Measurements from ENCODE around the gene TCF19. TPM values are rescaled to one million over a fixed set of nuclear protein-coding genes. Genes with fewer than 3 reads are reported as not detected.
"Not testable (repeated sequence)": the region's sequence is repeated elsewhere in the genome, so short reads cannot be mapped to it uniquely, and the experiment has no call there.

The TCF19 gene
- total RNA-seq, 2 experiments from 2014 or later = 56.7 to 61.6 TPM

DNA sequence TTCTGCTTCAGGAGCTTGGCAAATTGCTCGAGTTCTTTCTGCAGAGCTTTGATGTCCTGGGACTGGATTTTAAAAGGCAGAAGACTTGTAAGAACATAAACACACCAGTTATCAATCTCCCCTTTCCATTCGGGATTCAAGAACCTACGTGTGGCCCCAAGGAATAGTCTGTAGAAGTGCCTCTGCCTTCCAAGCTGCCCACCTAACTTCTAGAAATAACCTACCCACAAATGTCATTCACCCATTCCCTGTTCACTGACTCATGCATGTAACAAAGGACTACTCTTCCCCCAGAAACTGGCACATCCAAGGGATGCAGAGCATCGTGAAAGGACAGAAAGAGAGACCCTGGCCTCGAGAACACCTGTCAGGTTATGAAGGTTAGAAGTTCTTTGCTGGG lies 7.6 kb downstream of the TCF19 start:
- ChIA-PET POLR2A (interaction anchor here (1.0 kb wide), 1 partner anchor 18 kb away, joined by 3 read pairs; no protein-coding TSS in a partner anchor), CTCF (ENCODE audit: unreplicated experiment) (no interaction called here)
- intact Hi-C loops (cut with micrococcal nuclease; ENCODE audit: unreplicated experiment) = no loop called here
- peaks cover 31% of the 10 kb centered on the region for H3K36me3 ChIP-seq (ENCODE audit: insufficient read depth, low read length)
- H4K20me1 ChIP-seq (ENCODE audit: insufficient read depth, low read length) = no peaks in the 10 kb centered on the region; the same call in 1 of the 2 replicates
- DNase-seq (ENCODE audit: low spot score) = no peak
- no peak overlapping the region for H3K4me2 ChIP-seq (ENCODE audit: low read length)
- H3K9me3 ChIP-seq (ENCODE audit: low read length) = no peaks in the 10 kb centered on the region
- no TSS peak for BruUV-seq (replicated peaks)
- no peak overlapping the region for H3K27ac ChIP-seq (ENCODE audit: low read depth, low read length, poor library complexity, severe bottlenecking)
- no peaks in the 10 kb centered on the region for H3K9me2 ChIP-seq (ENCODE audit: insufficient read depth, low read length)
- H3K4me3 ChIP-seq (ENCODE audit: low read depth, low read length, poor library complexity, severe bottlenecking) = no peak overlapping the region
- no peaks in the 10 kb centered on the region for H3K79me2 ChIP-seq (ENCODE audit: insufficient read depth, low read depth, low read length)
- H3K4me1 ChIP-seq (ENCODE audit: insufficient read depth, low read length, poor library complexity, severe bottlenecking) = peaks cover 30% of the 10 kb centered on the region
- no peak overlapping the region for H2AFZ ChIP-seq (ENCODE audit: low read length)
- no peak for TF ChIP-seq CTCF (conservative IDR thresholded peaks at IDR 0.05; ENCODE audit: low read length)
- TF ChIP-seq EZH2phosphoT487 (IDR thresholded peaks at IDR 0.05; ENCODE audit: borderline replicate concordance, low read depth, low read length) = no peak

GRCh38 chr6:31168606-31169005 lies 10.2 kb downstream of the TCF19 start:
- Histone ChIP-seq H3K9me3 (ENCODE audit: low read length) (no peaks in the 10 kb centered on the region), H2AFZ (ENCODE audit: low read length) (no peak overlapping the region), H3K36me3 (ENCODE audit: insufficient read depth, low read length) (peaks cover 5% of the 10 kb centered on the region), H3K4me1 (ENCODE audit: insufficient read depth, low read length, poor library complexity, severe bottlenecking) (peaks cover 21% of the 10 kb centered on the region), H4K20me1 (ENCODE audit: insufficient read depth, low read length) (no peaks in the 10 kb centered on the region; the same call in 1 of the 2 replicates), H3K9me2 (ENCODE audit: insufficient read depth, low read length) (no peaks in the 10 kb centered on the region), H3K79me2 (ENCODE audit: insufficient read depth, low read depth, low read length) (no peaks in the 10 kb centered on the region), H3K4me2 (ENCODE audit: low read length) (no peak overlapping the region), H3K4me3 (ENCODE audit: low read depth, low read length, poor library complexity, severe bottlenecking) (no peak overlapping the region), H3K27ac (ENCODE audit: low read depth, low read length, poor library complexity, severe bottlenecking) (no peak overlapping the region)
- BruUV-seq (replicated peaks) = no TSS peak
- no peak for DNase-seq (ENCODE audit: low spot score)
- POLR2A ChIA-PET = interaction anchor here (0.7 kb wide), 1 partner anchor 798 kb away, joined by 4 read pairs; no protein-coding TSS in a partner anchor
- intact Hi-C loops (cut with micrococcal nuclease; ENCODE audit: unreplicated experiment) = no loop called here
- CTCF ChIA-PET (ENCODE audit: unreplicated experiment) = no interaction called here
- TF ChIP-seq EZH2phosphoT487 (IDR thresholded peaks at IDR 0.05; ENCODE audit: borderline replicate concordance, low read depth, low read length) (no peak), CTCF (conservative IDR thresholded peaks at IDR 0.05; ENCODE audit: low read length) (no peak)

DNA sequence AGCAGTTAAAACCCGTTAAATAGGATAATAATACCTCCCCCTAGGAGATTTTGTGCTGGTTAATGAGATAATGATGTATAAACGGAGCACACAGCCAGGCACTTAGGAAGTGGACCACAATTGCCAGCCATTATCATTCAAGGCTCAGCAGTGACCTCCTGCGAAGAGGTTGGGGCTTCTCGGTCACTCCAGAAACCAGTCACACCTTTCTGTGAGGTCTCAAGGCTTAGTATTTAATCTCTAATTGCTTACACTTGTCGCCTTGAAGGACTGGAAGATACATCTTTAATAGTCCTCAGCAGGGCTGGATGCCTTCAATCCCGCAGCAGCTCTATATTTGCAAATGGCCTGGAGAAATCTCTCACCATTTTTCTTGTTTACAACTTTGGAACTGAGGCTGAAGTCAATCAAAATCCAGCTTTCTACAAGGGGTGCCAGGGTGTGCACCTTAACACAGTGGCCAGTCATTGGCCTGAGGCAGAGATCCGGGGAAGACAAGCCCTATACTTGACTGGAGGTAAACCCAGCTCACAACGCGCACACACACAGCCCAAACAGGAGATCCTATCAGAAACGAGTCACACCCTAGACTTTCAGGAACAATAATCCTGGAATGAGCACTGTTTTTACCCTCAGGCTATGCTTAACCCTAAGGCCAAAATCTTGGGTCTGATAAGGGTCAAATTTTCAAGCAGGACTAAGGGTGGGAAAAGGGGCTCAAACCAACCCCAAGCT lies 10.9 kb downstream of the TCF19 start:
- no peaks in the 10 kb centered on the region for H3K9me2 ChIP-seq (ENCODE audit: insufficient read depth, low read length)
- no peaks in the 10 kb centered on the region for H3K9me3 ChIP-seq (ENCODE audit: low read length)
- H4K20me1 ChIP-seq (ENCODE audit: insufficient read depth, low read length) = no peaks in the 10 kb centered on the region
- BruUV-seq (replicated peaks) = no TSS peak
- intact Hi-C loops (cut with micrococcal nuclease; ENCODE audit: unreplicated experiment) = no loop called here
- DNase-seq (ENCODE audit: low spot score) = no peak
- H3K36me3 ChIP-seq (ENCODE audit: insufficient read depth, low read length) = no peaks in the 10 kb centered on the region
- ChIA-PET POLR2A (no interaction called here), CTCF (ENCODE audit: unreplicated experiment) (no interaction called here)
- H3K27ac ChIP-seq (ENCODE audit: low read depth, low read length, poor library complexity, severe bottlenecking) = no peak overlapping the region
- no peaks in the 10 kb centered on the region for H3K79me2 ChIP-seq (ENCODE audit: insufficient read depth, low read depth, low read length)
- no peak overlapping the region for H3K4me3 ChIP-seq (ENCODE audit: low read depth, low read length, poor library complexity, severe bottlenecking)
- H3K4me2 ChIP-seq (ENCODE audit: low read length) = no peak overlapping the region
- peaks cover 14% of the 10 kb centered on the region for H3K4me1 ChIP-seq (ENCODE audit: insufficient read depth, low read length, poor library complexity, severe bottlenecking)
- no peak overlapping the region for H2AFZ ChIP-seq (ENCODE audit: low read length)
- no peak for TF ChIP-seq CTCF (conservative IDR thresholded peaks at IDR 0.05; ENCODE audit: low read length)
- TF ChIP-seq EZH2phosphoT487 (IDR thresholded peaks at IDR 0.05; ENCODE audit: borderline replicate concordance, low read depth, low read length) = no peak

DNA sequence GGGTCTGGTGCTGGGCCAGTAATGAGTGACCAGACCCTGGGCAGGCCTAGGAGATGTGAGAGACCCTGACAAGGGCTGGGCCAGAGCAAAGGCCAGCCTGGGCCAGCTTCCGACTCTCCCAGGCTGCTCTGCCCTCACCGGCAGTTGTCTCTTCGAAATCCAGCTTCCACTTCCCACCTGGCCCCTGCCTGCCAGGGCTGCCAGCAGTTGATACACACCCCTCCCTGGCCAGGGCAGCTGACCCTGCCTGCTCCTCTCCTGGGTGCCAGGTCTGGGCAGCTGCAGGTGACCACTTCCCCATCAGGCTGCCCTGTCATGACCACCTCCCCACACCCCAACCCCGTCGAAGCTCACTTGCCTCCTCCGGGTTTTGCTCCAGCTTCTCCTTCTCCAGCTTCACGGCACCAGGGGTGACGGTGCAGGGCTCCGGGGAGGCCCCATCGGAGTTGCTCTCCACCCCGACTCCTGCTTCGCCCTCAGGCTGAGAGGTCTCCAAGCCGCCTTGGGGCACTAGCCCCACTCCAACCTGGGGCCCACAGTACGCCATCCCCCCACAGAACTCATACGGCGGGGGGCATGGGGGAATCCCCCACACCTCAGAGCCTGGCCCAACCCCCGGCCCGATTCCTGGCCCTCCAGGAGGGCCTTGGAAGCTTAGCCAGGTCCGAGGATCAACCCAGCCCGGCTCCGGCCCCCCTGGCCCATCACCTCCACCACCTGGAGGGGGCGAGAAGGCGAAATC lies 11.6 kb downstream of the TCF19 start:
- H3K4me1 ChIP-seq (ENCODE audit: insufficient read depth, low read length, poor library complexity, severe bottlenecking); H3K9me3 ChIP-seq (ENCODE audit: low read length); H2AFZ ChIP-seq (ENCODE audit: low read length); DNase-seq (ENCODE audit: low spot score); H3K27ac ChIP-seq (ENCODE audit: low read depth, low read length, poor library complexity, severe bottlenecking); H3K9me2 ChIP-seq (ENCODE audit: insufficient read depth, low read length); CTCF ChIA-PET (ENCODE audit: unreplicated experiment); H4K20me1 ChIP-seq (ENCODE audit: insufficient read depth, low read length); H3K36me3 ChIP-seq (ENCODE audit: insufficient read depth, low read length); H3K4me2 ChIP-seq (ENCODE audit: low read length); POLR2A ChIA-PET; H3K4me3 ChIP-seq (ENCODE audit: low read depth, low read length, poor library complexity, severe bottlenecking); BruUV-seq (replicated peaks); intact Hi-C loops (cut with micrococcal nuclease; ENCODE audit: unreplicated experiment); H3K79me2 ChIP-seq (ENCODE audit: insufficient read depth, low read depth, low read length): not testable (repeated sequence)

Data from OCI-LY7 (cell line).